Kidney tubule cell (primary cell): Measurements from ENCODE around the gene PUS3.
"Not testable (repeated sequence)": the region's sequence is repeated elsewhere in the genome, so short reads cannot be mapped to it uniquely, and the experiment has no call there.

Experiments used
- DNase-seq: peaks from one replicate; pipeline ENCODE4 v3.0.0-alpha.2; 2018; ENCODE audit warnings: low spot score

PUS3 gene

DNA sequence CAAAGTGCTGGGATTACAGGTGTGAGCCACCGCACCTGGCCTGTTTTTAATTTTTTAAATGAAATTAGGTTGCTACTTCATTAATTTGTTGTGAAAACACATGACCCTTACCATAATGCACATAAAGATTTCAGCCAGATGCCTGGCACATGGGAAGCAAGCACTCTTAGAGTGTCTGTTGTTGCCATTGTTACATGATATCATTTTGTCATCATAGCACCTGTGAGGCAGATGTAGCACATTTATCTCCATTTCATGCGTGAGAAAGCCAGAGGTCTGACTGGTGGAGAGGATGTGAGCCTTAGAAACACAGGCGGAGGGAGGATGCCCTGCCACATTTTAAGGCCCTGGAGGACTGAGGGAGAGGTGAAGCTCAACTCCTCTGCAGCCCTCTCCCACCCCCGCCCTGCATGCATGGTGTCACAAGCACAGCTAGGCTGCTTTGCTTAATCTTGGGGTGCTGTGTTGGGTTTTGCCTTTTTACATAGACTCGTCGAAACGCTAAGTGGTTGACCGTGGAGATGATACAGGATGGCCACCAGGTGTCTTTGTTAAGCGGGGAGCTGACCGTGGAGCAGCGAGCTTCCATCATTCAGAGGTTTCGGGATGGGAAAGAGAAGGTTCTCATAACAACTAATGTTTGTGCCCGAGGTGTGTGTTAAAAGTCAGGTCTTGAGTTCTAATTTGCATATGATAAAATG is 15.3 kb upstream of the PUS3 start:
- DNase-seq, result no peak

DNA sequence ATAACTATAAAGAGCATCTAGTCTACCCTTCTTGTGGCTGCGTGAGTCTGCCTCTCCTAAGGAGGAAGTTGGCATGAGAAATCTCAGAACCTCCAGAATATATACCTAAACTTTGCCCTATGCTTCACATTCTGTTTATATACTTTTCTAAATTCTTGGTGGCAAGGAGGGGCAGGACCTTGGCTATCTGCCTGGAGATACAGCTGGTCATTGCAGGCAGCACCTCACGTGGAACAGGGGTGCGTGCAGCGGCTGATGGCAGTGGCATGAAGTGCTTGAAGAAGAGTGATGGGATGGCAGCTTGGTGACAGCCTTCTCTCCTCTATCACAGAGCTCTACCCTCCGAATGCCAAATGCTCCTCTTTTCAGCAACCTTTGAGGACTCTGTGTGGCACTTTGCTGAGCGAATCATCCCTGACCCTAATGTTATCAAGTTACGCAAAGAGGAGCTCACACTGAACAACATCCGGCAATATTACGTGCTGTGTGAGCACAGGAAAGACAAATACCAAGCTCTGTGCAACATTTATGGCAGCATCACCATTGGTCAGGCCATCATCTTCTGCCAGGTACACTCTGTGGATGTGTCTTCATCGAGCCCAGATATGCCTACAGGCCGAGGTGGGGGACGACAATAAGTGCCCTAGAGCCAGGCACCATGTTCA is 13.8 kb upstream of the PUS3 start:
- no peak for DNase-seq

DNA sequence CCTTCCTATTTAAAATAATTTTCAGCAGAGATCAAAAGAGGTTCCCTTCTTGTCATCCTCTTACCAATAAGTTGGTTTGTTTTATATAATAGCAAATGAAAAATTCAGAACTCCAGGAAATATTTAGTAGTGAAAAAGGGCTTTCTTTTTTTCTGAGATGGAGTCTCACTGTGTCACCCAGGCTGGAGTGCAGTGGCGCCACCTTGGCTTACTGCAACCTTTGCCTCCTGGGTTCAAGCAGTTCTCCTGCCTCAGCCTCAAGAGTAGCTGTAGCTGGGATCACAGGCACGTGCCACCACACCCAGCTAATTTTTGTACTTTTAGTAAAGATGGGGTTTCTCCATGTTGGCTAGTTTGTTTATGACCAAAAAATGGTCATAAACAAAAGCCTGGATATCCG is 11.6 kb upstream of the PUS3 start:
- DNase-seq, result not testable (repeated sequence)

DNA sequence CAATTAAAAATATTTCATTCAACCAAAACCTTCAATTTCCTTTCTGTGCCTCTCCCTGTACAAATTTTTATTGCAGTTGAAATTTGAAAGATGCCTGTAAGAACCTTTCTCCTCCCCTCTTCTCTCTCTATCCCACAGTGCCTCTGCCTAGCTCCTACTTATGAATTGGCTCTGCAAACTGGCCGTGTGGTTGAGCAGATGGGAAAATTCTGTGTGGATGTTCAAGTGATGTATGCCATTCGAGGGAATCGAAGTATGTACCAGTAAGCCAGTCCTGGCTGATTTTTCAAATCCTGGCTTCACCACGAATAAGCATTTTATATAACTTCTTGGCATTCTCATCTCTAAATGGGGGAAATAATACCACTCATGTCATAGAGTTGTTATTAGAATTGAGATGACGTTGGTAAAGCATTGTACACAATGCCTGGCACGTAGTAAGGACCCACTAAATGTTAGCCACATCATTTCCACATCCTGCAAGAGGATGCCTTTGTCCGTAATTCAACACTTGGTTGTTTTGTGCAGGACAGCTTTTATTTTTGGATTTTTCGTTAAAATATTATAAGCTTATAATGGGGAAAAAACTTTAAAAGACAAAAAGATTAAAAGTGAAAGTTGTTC is 7.3 kb upstream of the PUS3 start:
- no peak for DNase-seq

DNA sequence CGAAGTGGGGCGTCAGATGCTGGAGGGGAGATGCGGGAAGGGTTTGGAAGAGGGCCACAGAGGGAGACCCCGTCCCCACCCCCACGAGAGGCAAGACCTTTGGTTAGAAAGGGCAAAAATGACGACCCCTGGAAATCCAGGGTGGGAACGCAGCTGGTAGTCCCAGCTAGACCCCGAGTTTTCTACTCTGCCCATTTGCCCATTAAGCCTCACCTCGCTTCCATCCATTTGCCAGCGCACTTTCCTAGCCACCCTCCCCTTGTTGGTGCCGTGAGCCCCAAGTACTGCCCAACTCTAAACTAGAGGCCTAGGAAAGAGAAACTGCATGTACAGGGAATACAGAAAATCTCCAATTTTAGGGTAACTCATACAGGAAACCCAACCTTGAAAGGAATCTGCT is 1.7 kb upstream of the PUS3 start:
- DNase-seq, result no peak

DNA sequence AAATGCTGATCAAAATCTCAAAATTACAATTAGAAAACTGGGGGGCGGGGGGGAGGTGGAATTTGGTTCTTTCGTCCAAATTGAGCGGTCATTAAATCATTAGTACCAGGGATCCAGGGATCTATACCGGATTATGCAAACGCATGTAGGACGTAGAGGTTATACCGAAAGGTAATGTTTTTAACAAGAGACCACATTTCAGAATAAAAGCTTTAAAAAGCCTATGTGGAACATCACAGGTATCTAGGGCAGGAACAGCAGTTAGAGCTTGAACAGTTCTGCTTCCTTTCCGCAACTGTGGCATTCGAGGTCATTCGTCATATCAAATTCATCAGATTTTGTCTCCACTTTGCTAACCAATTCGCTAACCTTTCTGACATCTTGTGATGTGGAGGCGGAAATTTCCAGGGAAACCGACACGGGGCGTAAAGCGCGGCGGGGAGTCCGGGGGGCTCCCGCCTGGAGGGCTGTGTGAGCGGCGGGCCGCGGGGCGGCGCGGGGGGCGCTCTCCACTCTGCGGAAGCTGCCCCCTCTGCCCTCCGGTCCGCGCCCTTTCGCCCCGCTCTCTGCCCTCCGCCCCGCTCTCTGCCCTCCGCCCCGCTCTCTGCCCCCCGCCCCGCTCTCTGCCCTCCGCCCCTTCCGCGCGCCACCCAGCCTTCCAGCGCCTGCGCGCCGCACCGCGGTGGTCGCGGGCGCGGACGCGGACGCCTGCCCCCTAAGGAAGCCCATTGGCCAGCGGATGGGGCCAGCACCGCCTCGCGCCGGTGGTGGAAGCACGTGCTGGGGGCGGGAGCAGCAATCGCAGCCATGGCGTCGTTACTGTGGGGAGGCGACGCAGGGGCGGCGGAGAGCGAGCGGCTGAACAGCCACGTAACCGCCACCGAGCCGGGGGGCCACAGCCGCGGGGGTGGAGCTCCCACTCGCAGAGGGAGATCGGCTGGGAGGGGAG is 979 bp upstream of the PUS3 start, which contains the start of gene DDX25:
Gene DDX25 (plus strand): TSS at position 798 of the 949 bp plus-strand sequence. CDS start 10 bp downstream, at position 808.
- DNase-seq, result peak; percentile 5

DNA sequence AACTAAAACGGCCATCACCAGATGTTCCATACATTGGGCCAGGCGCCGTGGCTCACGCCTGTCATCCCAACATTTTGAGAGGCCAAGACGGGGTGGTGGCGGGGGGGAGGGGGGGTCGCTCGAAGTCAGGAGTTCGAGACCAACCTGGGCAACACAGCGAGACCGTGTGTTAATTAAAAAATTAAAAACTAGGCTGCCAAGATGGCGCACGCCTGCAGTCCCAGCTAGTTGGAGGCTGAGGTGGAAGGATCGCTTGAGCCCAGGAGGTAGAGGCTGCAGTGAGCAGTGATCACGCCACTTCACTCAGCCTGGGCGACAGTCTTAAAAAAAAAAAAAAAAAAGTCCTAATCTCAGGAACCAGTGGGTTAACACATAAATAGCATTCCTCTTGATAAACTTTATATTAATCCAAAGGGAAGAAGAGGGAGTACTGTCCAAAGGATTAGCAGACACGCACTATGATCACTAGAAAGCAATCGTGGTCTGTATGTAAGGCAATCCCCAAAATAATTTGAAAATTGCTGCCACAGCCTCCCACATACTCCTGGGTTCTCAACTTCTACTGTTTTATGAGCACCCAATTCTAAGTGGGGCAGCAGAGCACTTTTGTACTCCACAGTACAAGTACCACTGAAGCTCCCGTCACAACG is 604 bp downstream of the PUS3 start:
- DNase-seq, result no peak

DNA sequence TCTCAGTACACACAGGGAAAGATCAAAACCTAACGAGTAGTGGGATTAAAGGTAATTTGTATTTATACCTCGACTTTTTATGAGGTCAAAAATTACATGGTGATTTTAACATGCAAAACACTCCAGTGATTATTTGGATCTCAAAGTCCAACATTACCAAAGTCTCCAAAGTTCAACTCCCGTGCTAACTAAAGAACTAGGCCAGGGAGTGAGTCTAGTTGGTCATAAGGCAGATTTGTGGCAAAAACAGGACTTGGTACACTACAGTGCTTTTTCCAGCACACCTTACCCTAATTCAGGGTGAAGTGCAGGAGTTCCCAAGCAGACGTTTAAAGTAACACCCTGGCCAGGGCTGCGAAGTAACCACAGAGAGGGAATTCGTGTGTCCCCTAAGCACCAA is 1.1 kb downstream of the PUS3 start:
- DNase-seq, result no peak

DNA sequence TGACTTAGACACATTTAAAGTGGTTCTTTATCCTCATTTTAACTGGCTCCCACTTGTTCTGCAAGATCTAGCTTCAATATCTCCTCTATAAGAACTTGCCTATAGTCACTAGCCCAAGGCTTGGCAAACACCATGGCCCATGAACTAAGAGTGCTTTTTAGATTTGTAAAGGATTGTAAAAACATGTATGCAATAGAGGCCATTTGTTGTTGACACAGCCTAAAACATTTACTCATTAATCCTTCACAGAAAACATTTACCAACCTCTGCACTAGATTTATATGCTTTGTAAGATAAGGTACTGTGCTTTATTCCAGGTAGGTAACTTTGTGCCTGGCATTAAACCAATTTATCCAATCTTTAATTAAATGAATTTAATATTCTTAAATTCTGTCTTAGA is 10.0 kb downstream of the PUS3 start:
- DNase-seq, result no peak

DNA sequence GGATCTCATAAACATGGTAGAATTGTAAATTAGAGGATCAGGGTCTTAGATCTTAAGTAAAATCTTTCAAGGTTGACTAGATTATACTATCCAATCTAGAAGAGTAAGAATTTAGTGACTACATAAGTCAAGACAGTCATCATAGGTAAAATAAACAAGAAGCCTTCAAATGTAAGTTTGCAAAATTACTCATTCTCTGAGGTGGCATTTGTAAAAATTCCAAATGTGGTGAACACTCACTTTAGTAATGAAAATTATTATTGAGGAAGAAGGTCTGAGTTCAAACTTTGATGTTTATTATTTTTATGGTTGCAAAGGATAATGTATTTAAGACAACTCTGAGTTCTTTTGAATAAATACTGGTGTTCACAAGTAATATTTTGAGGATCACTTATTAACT is 10.9 kb downstream of the PUS3 start:
- DNase-seq, result peak; percentile 69

DNA sequence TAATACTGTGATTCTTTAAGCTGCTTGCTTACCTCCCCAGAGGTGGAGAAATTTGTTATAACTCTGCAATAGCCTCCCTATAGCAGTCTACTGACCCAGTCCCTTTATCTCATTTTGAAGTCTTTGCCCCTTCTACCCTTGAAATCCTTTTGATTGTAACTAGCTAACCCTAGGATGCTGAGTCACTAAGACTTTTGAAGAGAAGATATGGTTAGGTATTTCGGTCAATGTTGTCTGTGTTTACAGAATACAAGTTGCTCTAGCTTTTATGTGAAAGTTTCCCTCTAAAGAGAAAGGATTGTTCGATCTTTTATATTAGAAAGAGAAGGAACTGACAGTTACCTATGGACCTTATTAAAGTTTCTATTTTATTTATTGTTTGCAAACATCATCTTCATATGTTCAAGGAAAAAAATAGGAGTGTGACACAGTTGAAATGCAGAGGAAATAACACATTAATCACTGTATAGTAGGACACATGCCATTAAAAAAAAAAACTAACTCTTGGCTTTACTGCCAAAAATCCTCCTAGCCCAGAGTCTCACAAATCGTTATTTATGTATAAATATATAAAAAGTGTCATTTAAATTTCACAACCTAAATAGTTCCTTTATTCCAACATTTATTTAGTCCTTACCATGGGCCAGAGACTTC is 12.4 kb downstream of the PUS3 start:
- no peak for DNase-seq

DNA sequence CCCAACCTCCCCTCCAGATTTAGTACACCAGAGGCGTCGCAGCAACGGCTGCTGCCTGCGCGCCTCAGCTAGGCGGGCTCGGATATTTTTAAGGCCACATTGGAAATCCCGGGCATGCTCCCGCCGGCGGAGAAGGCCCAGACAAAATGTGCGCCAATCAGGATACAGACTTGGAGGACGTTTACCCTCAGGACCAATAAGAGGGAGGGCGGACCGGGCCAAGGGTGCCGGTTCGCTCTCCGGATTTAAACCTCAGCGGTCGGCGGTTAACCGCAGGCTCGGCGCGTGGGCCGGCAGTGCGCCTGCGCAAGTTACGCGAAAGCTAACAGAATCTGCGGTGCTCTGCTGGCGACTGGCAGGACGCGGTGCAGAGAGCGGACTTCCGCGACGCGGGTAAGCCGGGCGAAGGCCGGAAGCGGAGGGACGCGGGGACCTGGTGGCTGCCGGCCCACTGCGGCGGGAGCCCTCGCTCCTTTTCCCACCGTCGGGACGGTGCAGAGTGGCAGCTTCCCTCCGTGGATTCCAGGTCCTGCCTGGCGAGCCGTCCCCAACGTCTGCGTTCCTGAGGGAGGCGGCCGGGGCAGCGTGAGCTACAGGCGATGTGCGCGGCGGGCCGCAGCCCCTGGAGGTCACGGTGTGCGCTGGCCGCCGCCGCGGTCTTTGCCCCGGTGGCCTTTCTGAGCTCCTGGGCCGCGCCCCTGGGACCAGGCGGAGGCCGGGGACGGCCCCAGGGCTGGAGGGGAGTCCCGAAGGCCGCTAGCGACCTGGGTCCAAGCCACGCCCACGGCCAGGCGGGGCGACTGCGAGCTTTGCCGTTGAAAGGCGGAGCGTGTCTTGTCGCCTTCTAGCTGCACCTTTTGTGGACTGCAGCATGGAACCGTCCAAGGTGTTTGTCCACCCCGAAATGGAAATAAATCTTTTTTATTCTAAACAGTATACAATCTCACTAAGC is 15.4 kb downstream of the PUS3 start, which contains the start of gene HYLS1:
Gene HYLS1 (plus strand): TSS at position 296 of the 952 bp plus-strand sequence. CDS start 11,701 bp downstream, outside the sequence.
- DNase-seq, result peak; percentile 98

DNA sequence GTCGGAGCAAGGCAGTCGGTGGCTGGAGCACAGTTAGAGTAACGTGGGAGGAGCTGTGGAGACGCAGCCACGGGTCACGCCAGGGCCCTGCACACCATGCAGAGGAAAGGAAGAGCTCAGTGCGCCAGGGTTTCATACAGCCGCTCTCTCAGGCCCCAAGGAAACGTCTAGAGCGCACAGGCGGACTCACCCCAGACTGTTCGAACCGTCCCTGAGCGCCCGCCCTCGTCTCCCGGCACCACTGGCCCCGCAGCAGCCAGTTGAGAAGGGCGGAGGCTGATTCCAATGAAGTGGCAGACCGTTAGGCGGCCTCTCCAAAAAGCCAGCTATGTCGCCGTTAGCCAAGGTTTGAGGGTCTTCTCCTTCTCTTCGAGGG is 16.0 kb downstream of the PUS3 start:
- peak; percentile 62 for DNase-seq

DNA sequence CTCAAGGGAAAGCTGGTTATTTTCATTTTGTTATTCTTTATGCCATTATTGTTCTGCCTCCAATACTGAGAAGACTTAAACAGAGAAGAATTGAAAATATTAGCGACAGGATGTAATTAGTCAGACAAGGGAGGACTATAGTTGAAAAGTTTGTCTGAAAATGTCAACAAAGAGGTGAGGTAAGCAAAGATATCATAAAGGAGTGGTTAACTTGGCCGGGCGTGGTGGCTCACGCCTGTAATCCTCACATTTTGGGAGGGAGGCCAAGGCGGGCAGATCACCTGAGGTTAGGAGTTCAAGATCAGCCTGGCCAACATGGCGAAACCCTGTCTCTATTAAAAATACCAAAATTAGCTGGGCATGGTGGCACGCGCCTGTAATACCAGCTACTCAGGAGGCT is 19.6 kb downstream of the PUS3 start:
- no peak for DNase-seq

DNA sequence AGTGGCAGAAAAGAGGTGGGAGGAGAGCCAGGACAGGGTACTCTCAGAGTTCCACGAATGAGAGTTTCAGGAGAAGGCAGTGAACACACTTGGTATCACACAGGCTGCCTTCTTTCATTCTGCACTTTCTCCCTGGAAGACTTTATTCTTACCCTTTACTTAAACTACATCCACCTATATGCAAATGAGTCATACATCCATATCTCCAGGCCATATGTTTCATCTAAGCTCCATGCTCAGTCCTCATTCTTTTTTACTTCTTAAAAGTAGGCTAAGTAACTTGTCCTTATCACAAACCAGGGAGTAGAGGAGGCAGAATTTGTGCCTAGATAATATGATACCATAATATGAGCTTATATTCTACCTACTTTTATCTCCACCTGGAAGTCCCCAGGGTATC is 21.7 kb downstream of the PUS3 start:
- DNase-seq, result no peak

DNA sequence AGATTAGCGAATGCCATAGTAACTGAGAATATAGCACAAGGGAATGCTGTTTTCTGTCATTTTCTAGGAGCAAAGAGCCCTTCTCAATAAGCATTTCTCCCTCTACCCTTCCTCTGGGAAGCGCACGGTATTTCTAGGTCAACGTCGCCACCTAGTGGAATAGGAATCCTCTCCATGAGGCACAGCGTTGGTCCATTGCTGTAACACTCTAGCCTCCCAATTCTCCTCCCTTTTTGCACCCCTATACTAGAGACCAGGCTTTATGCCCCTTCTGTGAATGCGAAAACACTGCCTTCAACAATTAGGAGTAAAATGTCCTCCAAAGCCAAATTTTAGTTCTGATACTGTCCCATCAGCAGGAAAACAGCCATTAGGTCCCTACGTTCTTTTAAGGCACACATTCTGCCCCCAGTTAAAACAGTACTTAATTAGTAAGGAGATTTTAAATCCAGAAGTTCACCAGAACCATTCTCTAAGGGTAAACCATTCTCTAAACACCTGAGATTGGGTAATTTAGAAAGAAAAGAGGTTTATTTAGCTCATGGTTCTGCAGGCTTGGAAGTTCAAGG is 28.4 kb downstream of the PUS3 start:
- peak; percentile 63 for DNase-seq

DNA sequence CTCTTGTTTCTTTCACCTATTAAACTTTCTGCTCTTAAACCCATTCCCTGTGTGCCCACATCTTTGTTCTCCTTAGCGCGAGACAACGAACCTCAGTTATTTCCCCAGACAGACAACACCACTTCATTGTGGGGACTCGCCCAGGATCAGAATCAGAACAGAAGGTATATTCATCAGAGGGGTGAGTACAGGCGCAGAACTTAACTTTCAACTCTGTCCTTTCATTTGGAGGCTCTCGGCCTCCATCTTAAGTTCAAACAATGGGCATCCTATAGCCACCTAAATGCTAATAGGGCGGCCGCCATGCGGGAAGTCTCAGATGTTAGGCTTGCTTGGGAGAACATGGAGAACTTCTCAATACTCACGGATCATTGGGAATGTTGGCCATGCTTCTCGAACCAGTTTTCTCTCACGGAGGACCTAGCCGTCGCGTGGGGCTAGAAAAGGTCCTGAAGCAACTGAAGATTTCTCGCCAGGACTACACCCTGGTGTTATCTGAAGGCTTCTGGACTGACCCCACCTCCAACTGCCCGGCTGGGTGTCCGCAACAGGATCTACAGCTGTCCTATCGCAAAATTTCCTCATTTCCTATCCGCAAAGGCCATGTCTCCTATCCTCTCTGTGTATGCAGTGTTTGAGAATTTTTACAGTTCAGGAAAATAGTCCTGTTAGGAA is 29.0 kb downstream of the PUS3 start:
- no peak for DNase-seq

DNA sequence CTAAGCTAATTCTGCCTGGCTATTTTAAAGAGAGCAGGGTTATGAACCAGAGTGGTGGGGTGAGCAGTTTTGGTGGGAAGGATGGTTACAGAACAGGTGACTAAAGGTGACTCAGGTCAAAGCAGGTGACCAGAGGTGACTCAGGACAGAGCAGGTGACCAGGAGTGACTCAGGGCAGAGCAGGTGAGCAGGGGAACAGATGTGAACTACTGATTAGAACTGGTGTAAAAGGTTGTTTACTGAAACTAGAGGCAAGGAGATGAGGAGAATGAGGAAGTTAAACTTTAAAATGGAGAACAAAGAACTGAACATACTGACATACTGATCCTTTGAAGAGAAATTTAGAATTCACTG is 30.9 kb downstream of the PUS3 start:
- DNase-seq, result peak; percentile 74
